ENCODE measurements around the gene UBN1.

GRCh38 chr16:4908854-4909401 lies 61.6 kb downstream of the UBN1 start:
- no peak for TF ChIP-seq POLR2AphosphoS5 (IDR thresholded peaks at IDR 0.05; ENCODE audit: borderline replicate concordance, low read depth, low read length)
- no peak for TF ChIP-seq EZH2 (IDR thresholded peaks at IDR 0.05)

All from SK-N-MC (cell line).